GM19099 (cell line): ENCODE results near the gene CLP1.

Experiments
- POLR2A ChIP-seq: IDR thresholded peaks from 3 replicates; pipeline ENCODE4 v1.6.1; 2011; ENCODE audit warnings: low read depth; ENCODE audit not compliant: insufficient read length; ENCODE audit errors: extremely low read depth

The CLP1 gene

GRCh38 chr11:57668434-57668782 is 10.8 kb downstream of the CLP1 start:
- no peak for TF ChIP-seq POLR2A

- TF ChIP-seq POLR2A: no peak
Observed at GRCh38 chr11:57674251-57674650, 16.7 kb downstream of the CLP1 start.

- TF ChIP-seq POLR2A: no peak
Observed at GRCh38 chr11:57675176-57675941, 17.8 kb downstream of the CLP1 start.

- TF ChIP-seq POLR2A: no peak
Observed at GRCh38 chr11:57679396-57679795, 21.8 kb downstream of the CLP1 start.

- no peak for TF ChIP-seq POLR2A
Observed at GRCh38 chr11:57680552-57680874, 23.0 kb downstream of the CLP1 start.

- no peak for TF ChIP-seq POLR2A
Observed at GRCh38 chr11:57681168-57681567, 23.6 kb downstream of the CLP1 start.

GRCh38 chr11:57698843-57699365 is 41.3 kb downstream of the CLP1 start:
- TF ChIP-seq POLR2A: no peak

GRCh38 chr11:57699813-57700212 is 42.3 kb downstream of the CLP1 start:
- no peak for TF ChIP-seq POLR2A

GRCh38 chr11:57700425-57700824 is 42.9 kb downstream of the CLP1 start:
- TF ChIP-seq POLR2A: no peak

GRCh38 chr11:57703341-57703740 is 45.8 kb downstream of the CLP1 start:
- TF ChIP-seq POLR2A: no peak

- TF ChIP-seq POLR2A: no peak
Observed at GRCh38 chr11:57704932-57705331, 47.4 kb downstream of the CLP1 start.

GRCh38 chr11:57709802-57710367 is 52.3 kb downstream of the CLP1 start:
- TF ChIP-seq POLR2A: no peak
